RPMI7951 (cell line): ENCODE data around the gene FNDC1. TPM values are rescaled to one million over a fixed set of nuclear protein-coding genes. Genes with fewer than 3 reads are reported as not detected.

ENCODE experiments used
- DNase-seq: peaks from one replicate; pipeline ENCODE4 v3.0.0-alpha.2; 2012; ENCODE audit warnings: low read depth
- total RNA-seq: library from RNA; depleted of rRNA; stranded (reverse); fragments of >200 nt; shearing (Covaris generic); gene quantifications from 2 replicates; pipeline ENCODE4 v1.2.3, GENCODE V29; 2014

The FNDC1 gene
- total RNA-seq, 1 experiment from 2014 or later, result not detected

- no peak for DNase-seq
Measured at GRCh38 chr6:159161839-159162238, 7.4 kb upstream of the FNDC1 start.

GRCh38 chr6:159163901-159164370 lies 5.3 kb upstream of the FNDC1 start:
- DNase-seq, result peak; percentile 46

- DNase-seq, result peak; percentile 21
Measured at GRCh38 chr6:159168536-159169192, 536 bp upstream of the FNDC1 start.

- DNase-seq, result no peak
Measured at GRCh38 chr6:159169557-159170332, 545 bp downstream of the FNDC1 start.

- no peak for DNase-seq
Measured at GRCh38 chr6:159170333-159170672, 1.1 kb downstream of the FNDC1 start.

- DNase-seq, result peak; percentile 36
Measured at GRCh38 chr6:159170999-159171712, 2.0 kb downstream of the FNDC1 start.

GRCh38 chr6:159172091-159172491 lies 2.9 kb downstream of the FNDC1 start:
- DNase-seq, result no peak

- peak; percentile 60 for DNase-seq
Measured at GRCh38 chr6:159174263-159174969, 5.2 kb downstream of the FNDC1 start.

- no peak for DNase-seq
Measured at GRCh38 chr6:159176913-159177312, 7.7 kb downstream of the FNDC1 start.

- no peak for DNase-seq
Measured at GRCh38 chr6:159178847-159179246, 9.6 kb downstream of the FNDC1 start.

- DNase-seq, result peak; percentile 64
Measured at GRCh38 chr6:159180001-159180400, 10.8 kb downstream of the FNDC1 start.

- no peak for DNase-seq
Measured at GRCh38 chr6:159181914-159182313, 12.7 kb downstream of the FNDC1 start.

- peak; percentile 50 for DNase-seq
Measured at GRCh38 chr6:159184559-159184958, 15.4 kb downstream of the FNDC1 start.

GRCh38 chr6:159190460-159190859 lies 21.3 kb downstream of the FNDC1 start:
- DNase-seq, result no peak

GRCh38 chr6:159193923-159194322 lies 24.7 kb downstream of the FNDC1 start:
- no peak for DNase-seq

GRCh38 chr6:159194421-159194820 lies 25.2 kb downstream of the FNDC1 start:
- DNase-seq, result no peak

GRCh38 chr6:159196430-159196975 lies 27.3 kb downstream of the FNDC1 start:
- no peak for DNase-seq

GRCh38 chr6:159197251-159197650 lies 28.1 kb downstream of the FNDC1 start:
- no peak for DNase-seq

- no peak for DNase-seq
Measured at GRCh38 chr6:159201336-159201735, 32.1 kb downstream of the FNDC1 start.

GRCh38 chr6:159203304-159204005 lies 34.3 kb downstream of the FNDC1 start:
- peak; percentile 66 for DNase-seq

- no peak for DNase-seq
Measured at GRCh38 chr6:159204605-159205004, 35.4 kb downstream of the FNDC1 start.
